HG02852 (cell line): ENCODE data around the gene GASK1A.
"Not testable (repeated sequence)": the region's sequence is repeated elsewhere in the genome, so short reads cannot be mapped to it uniquely, and the experiment has no call there.

ENCODE experiments used
- ATAC-seq: cut with Tn5 transposase; IDR thresholded peaks from one replicate; pipeline ENCODE4 v1.9.1; 2021; ENCODE audit warnings: mild to moderate bottlenecking, moderate library complexity; ENCODE audit not compliant: unreplicated experiment

Gene GASK1A

GRCh38 chr3:43059456-43059855 lies 80.3 kb downstream of the GASK1A start:
- ATAC-seq: no peak

GRCh38 chr3:43061101-43061895 lies 82.2 kb downstream of the GASK1A start:
- no peak for ATAC-seq

- ATAC-seq: no peak
Measured at GRCh38 chr3:43062040-43062563, 83.0 kb downstream of the GASK1A start.

- no peak for ATAC-seq
Measured at GRCh38 chr3:43062564-43063040, 83.5 kb downstream of the GASK1A start.

GRCh38 chr3:43063114-43063513 lies 84.0 kb downstream of the GASK1A start:
- ATAC-seq: no peak

- ATAC-seq: not testable (repeated sequence)
Measured at GRCh38 chr3:43070670-43071069, 91.6 kb downstream of the GASK1A start.

- no peak for ATAC-seq
Measured at GRCh38 chr3:43071313-43071893, 92.3 kb downstream of the GASK1A start.

- no peak for ATAC-seq
Measured at GRCh38 chr3:43072361-43072760, 93.2 kb downstream of the GASK1A start.

- ATAC-seq: no peak
Measured at GRCh38 chr3:43073116-43073835, 94.2 kb downstream of the GASK1A start.

- no peak for ATAC-seq
Measured at GRCh38 chr3:43073836-43074220, 94.7 kb downstream of the GASK1A start.

GRCh38 chr3:43074482-43074881 lies 95.4 kb downstream of the GASK1A start:
- ATAC-seq: no peak

- no peak for ATAC-seq
Measured at GRCh38 chr3:43074901-43075689, 96.0 kb downstream of the GASK1A start.

GRCh38 chr3:43075904-43076661 lies 97.0 kb downstream of the GASK1A start:
- ATAC-seq: no peak

- no peak for ATAC-seq
Measured at GRCh38 chr3:43076857-43077256, 97.7 kb downstream of the GASK1A start.

GRCh38 chr3:43077261-43077660 lies 98.2 kb downstream of the GASK1A start:
- ATAC-seq: no peak

- ATAC-seq: no peak
Measured at GRCh38 chr3:43077707-43078106, 98.6 kb downstream of the GASK1A start.

GRCh38 chr3:43079536-43080332 lies 100.6 kb downstream of the GASK1A start:
- ATAC-seq: no peak

GRCh38 chr3:43080726-43081568 lies 101.8 kb downstream of the GASK1A start:
- no peak for ATAC-seq
